Gastrocnemius medialis (tissue), 4 donors: Measurements from ENCODE around the gene RARG.

Source experiments
- CTCF ChIP-seq, 5 experiments: fragments of 450-650 bp in 3 of 5; fragments of 200-600 bp in 2 of 5; sonication (generic) in 2 of 5; IDR thresholded peaks in 4 of 5; conservative IDR thresholded peaks in 1 of 5; 1 replicate in 4 of 5; 2 replicates in 1 of 5; pipeline ENCODE4 v1.5.1; 2016 to 2019; ENCODE audit warnings: antibody characterized with exemption in 5 of 5, mild to moderate bottlenecking in 3 of 5, moderate library complexity in 3 of 5
- POLR2A ChIP-seq, 2 donors: fragments of 450-650 bp; IDR thresholded peaks; one replicate each; pipeline ENCODE4 v1.6.1; 2017; ENCODE audit warnings: antibody characterized with exemption in 2 of 2, mild to moderate bottlenecking in 2 of 2, moderate library complexity in 2 of 2

GRCh38 chr12:53231921-53232645 lies at the start of gene RARG:
- TF ChIP-seq POLR2A (IDR thresholded peaks at IDR 0.05) (no peak), CTCF (IDR thresholded peaks at IDR 0.05 in 4 of 5, conservative IDR thresholded peaks at IDR 0.05 in 1 of 5) (no peak)
